Measurements from ENCODE around the gene TERT. TPM values are rescaled to one million over a fixed set of nuclear protein-coding genes. Genes with fewer than 3 reads are reported as not detected.

Gene TERT
- total and polyA plus RNA-seq, 2 of the 8 experiments (the other 6 are each of a cell fraction or from before 2014, with no cell fraction given): 13.1 to 23.1 TPM

DNA sequence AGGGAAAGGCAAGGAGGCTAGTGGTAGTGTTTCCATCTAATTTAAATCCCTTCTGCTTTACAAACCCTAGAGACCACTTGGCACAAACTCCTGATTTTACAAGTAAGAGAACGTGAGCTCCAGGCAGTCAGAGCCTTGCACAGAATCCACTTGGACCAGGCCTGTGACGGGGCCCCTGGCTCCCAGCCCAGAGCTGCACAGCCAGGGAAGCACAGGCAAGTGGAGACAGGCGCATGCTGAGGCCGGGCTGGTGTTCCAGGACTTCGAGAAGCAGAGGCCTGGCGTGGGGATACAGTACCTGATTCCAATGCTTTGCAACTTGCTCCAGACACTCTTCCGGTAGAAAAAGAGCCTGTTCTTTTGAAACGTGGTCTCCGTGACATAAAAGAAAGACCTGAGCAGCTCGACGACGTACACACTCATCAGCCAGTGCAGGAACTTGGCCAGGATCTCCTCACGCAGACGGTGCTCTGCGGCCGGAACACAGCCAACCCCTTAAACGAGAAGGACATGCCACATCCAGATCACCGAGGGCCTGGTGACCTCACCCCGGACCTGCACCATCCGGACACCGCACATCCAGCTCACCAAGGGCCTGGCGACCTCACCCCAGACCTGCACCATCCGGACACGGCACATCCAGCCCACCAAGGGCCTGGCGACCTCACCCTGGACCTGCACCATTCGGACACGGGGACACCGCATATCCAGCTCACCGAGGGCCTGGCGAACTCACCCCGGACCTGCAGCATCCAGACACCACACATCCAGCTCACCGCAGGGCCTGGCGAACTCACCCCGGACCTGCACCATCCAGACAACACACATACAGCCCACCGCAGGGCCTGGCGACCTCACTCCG lies 12.5 kb downstream of the TERT start:
- DNase-seq (ENCODE audit: low read depth in 1 of 2, low spot score in 2 of 2): no peak

More for the DNA sequence above, 12.5 kb downstream of the TERT start:
- Histone ChIP-seq H3K4me3 (ENCODE audit: extremely low read depth in 1 of 4, insufficient read depth in 2 of 4, low read depth in 3 of 4, low read length in 4 of 4) (no peak overlapping the region), H2BK15ac (ENCODE audit: low read length) (no peak overlapping the region), H3K79me1 (ENCODE audit: low read depth, low read length) (peaks cover 3% of the 10 kb centered on the region; the same call in 1 of the 2 replicates), H3K14ac (ENCODE audit: insufficient read length) (no peak overlapping the region), H2BK12ac (ENCODE audit: low read depth, low read length) (no peak overlapping the region), H3K4me2 (ENCODE audit: insufficient read depth in 1 of 2, low read depth in 2 of 2, low read length in 2 of 2) (no peak overlapping the region), H3K27ac (ENCODE audit: low read depth, low read length) (no peak overlapping the region), H3K18ac (ENCODE audit: extremely low read depth, low read length) (no peak overlapping the region), H2BK20ac (ENCODE audit: low read length) (no peak overlapping the region), H4K8ac (ENCODE audit: extremely low read depth, insufficient read depth, low read length) (peak overlapping the region; percentile 57; the same call in 1 of the 2 replicates), H3K36me3 (ENCODE audit: control insufficient read depth in 2 of 4, insufficient read depth in 4 of 4, low read length in 3 of 4) (peaks cover 0 to 18% (median 8%) of the 10 kb centered on the region in 4 experiments; a peak in 4 of 8 replicates), H3K56ac (replicated peaks; ENCODE audit: insufficient read length, low read depth, low read length) (no peak overlapping the region), H3K9me3 (ENCODE audit: insufficient read depth in 2 of 2, low read depth in 1 of 2, low read length in 1 of 2) (no peaks in the 10 kb centered on the region), H3K4ac (replicated peaks; ENCODE audit: insufficient read length, low read depth, low read length) (no peak overlapping the region), H2BK5ac (ENCODE audit: low read depth, low read length) (no peak overlapping the region; the same call in 1 of the 2 replicates), H3K79me2 (ENCODE audit: control insufficient read depth in 1 of 2, insufficient read depth in 2 of 2, low read length in 2 of 2) (peaks cover 0 to 27% of the 10 kb centered on the region in 2 experiments; a peak in 3 of 4 replicates), H4K91ac (replicated peaks; ENCODE audit: insufficient read length, low read length) (no peak overlapping the region), H4K20me1 (replicated peaks in 1 of 2; ENCODE audit: control insufficient read depth in 1 of 2, insufficient read depth in 2 of 2, low read length in 2 of 2) (peaks cover 6 to 12% of the 10 kb centered on the region in 2 experiments), H3K23ac (ENCODE audit: insufficient read length) (no peak overlapping the region), H3K23me2 (ENCODE audit: low read depth, low read length) (no peaks in the 10 kb centered on the region), H2AK5ac (ENCODE audit: low read depth, low read length) (no peak overlapping the region), H2BK120ac (replicated peaks; ENCODE audit: low read depth, low read length) (no peak overlapping the region), H2AFZ (ENCODE audit: low read length) (no peak overlapping the region), H4K5ac (ENCODE audit: insufficient read length, low read depth, low read length) (no peak overlapping the region), H3K4me1 (replicated peaks in 1 of 4; ENCODE audit: control insufficient read depth in 3 of 4, insufficient read depth in 4 of 4, low read length in 3 of 4) (no peaks in the 10 kb centered on the region), H3K27me3 (replicated peaks in 1 of 4; ENCODE audit: control insufficient read depth in 3 of 4, extremely low read depth in 1 of 4, insufficient read depth in 3 of 4, low read length in 3 of 4) (no peaks in the 10 kb centered on the region), H3K9ac (replicated peaks in 1 of 4; ENCODE audit: extremely low read depth in 1 of 4, low read depth in 3 of 4, low read length in 3 of 4) (no peak overlapping the region)
- TF ChIP-seq GABPA (IDR thresholded peaks at IDR 0.05; ENCODE audit: borderline replicate concordance, insufficient read depth, low read length) (no peak), YY1 (IDR thresholded peaks at IDR 0.05; ENCODE audit: low read depth, low read length) (no peak), TAF7 (optimal IDR thresholded peaks at IDR 0.05; ENCODE audit: borderline replicate concordance, low read depth, low read length) (no peak)
- no peak for FAIRE-seq
- ChIA-PET CTCF (ENCODE audit: partially characterized antibody) (interaction anchor here (0.6 kb wide), 2 partner anchors 92 to 106 kb away, joined by 3 read pairs; no protein-coding TSS in a partner anchor), POLR2A (ENCODE audit: partially characterized antibody) (interaction anchor here (0.6 kb wide), 1 partner anchor 67 kb away, joined by 3 read pairs; no protein-coding TSS in a partner anchor)
- 89% methylated on average over 37 of the region's 37 CpGs; no CpG with 5 or more reads in 1 of the 2 experiments for WGBS, 2 experiments (ENCODE audit: extremely low coverage in 1 of 2, insufficient coverage in 1 of 2, insufficient read length in 1 of 2, insufficient replicate concordance in 2 of 2, low coverage in 1 of 2, low lambda C conversion rate in 2 of 2, missing lambda C conversion rate in 1 of 2)
